ENCODE results near the gene ABCG4.

Gene ABCG4

DNA sequence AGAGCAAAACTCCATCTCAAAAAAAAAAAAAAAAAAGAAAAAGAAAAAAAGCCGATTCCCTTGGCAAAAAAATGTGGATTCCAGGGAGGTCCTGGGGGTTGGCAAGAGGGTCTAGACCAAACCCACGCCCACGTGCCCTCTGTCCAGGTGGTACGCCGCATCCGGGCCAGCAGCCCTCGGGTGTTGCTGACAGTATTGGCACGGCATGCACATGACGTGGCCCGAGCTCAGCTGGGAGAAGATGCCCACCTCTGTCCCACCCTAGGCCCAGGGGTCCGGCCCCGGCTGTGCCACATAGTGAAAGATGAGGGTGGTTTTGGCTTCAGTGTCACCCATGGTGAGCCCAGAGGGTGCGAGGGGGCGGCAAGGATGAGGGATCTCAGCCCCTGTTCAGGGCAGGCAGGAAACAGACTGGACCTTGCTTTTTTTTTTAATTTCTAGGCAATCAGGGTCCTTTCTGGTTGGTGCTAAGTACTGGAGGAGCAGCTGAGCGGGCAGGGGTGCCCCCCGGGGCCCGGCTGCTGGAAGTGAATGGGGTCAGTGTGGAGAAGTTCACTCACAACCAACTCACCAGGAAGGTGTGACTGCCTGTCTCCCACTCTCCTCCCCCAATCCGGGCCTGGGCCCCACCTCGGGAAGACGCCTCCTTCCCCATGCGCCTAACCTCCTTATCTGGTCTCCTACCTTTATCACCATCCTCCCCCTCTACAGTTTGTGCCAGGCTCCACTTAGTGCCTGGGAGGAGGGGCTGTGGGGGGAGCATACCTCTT, 38.5 kb downstream of the ABCG4 start:
- TF ChIP-seq TEAD4 (IDR thresholded peaks at IDR 0.05) (no peak), TAF1 (IDR thresholded peaks at IDR 0.05; ENCODE audit: low read depth) (no peak), EP300 (IDR thresholded peaks at IDR 0.05; ENCODE audit: borderline replicate concordance) (no peak), USF1 (IDR thresholded peaks at IDR 0.05) (no peak), MAX (IDR thresholded peaks at IDR 0.05) (no peak), YY1 (IDR thresholded peaks at IDR 0.05; ENCODE audit: low read depth) (no peak), FOXM1 (IDR thresholded peaks at IDR 0.05; ENCODE audit: borderline replicate concordance, low read depth) (no peak), CEBPB (IDR thresholded peaks at IDR 0.05) (no peak), NFIC (IDR thresholded peaks at IDR 0.05) (no peak), CREB1 (IDR thresholded peaks at IDR 0.05; ENCODE audit: low read depth) (no peak), ZBTB7A (IDR thresholded peaks at IDR 0.05; ENCODE audit: low read depth) (no peak), EGR1 (IDR thresholded peaks at IDR 0.05) (no peak), RAD21 (IDR thresholded peaks at IDR 0.05; ENCODE audit: low read depth) (no peak), TCF12 (IDR thresholded peaks at IDR 0.05; ENCODE audit: low read depth) (no peak)
- TF ChIP-seq, protein P1, sequence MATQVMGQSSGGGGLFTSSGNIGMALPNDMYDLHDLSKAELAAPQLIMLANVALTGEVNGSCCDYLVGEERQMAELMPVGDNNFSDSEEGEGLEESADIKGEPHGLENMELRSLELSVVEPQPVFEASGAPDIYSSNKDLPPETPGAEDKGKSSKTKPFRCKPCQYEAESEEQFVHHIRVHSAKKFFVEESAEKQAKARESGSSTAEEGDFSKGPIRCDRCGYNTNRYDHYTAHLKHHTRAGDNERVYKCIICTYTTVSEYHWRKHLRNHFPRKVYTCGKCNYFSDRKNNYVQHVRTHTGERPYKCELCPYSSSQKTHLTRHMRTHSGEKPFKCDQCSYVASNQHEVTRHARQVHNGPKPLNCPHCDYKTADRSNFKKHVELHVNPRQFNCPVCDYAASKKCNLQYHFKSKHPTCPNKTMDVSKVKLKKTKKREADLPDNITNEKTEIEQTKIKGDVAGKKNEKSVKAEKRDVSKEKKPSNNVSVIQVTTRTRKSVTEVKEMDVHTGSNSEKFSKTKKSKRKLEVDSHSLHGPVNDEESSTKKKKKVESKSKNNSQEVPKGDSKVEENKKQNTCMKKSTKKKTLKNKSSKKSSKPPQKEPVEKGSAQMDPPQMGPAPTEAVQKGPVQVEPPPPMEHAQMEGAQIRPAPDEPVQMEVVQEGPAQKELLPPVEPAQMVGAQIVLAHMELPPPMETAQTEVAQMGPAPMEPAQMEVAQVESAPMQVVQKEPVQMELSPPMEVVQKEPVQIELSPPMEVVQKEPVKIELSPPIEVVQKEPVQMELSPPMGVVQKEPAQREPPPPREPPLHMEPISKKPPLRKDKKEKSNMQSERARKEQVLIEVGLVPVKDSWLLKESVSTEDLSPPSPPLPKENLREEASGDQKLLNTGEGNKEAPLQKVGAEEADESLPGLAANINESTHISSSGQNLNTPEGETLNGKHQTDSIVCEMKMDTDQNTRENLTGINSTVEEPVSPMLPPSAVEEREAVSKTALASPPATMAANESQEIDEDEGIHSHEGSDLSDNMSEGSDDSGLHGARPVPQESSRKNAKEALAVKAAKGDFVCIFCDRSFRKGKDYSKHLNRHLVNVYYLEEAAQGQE (IDR thresholded peaks at IDR 0.05; ENCODE audit: low read depth): no peak

- no peak for TF ChIP-seq EP300 (IDR thresholded peaks at IDR 0.05; ENCODE audit: borderline replicate concordance)
- no peak for TF ChIP-seq YY1 (IDR thresholded peaks at IDR 0.05; ENCODE audit: low read depth)
- no peak for TF ChIP-seq FOXM1 (IDR thresholded peaks at IDR 0.05; ENCODE audit: borderline replicate concordance, low read depth)
- TF ChIP-seq NFIC (IDR thresholded peaks at IDR 0.05): no peak
These were observed 39.2 kb downstream of the ABCG4 start for GRCh38 chr11:119188067-119188466.

DNA sequence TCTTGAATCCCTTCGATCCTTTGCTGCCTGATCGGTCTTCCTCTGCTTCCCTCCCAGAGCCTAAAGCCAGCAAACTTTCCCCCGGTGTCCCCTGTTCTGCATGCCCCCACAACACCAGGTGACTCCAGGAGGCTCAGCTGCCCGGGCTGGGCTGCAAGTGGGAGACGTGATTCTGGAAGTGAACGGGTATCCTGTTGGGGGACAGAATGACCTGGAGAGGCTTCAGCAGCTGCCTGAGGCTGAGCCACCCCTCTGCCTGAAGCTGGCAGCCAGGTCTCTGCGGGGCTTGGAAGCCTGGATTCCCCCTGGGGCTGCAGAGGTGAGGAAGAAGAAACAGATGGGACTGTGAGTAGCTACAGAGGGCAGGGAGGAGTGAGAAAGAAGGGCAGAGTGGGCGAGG, 40.0 kb downstream of the ABCG4 start:
- TF ChIP-seq TAF1 (IDR thresholded peaks at IDR 0.05; ENCODE audit: low read depth) (no peak), TCF12 (IDR thresholded peaks at IDR 0.05; ENCODE audit: low read depth) (no peak), EP300 (IDR thresholded peaks at IDR 0.05; ENCODE audit: borderline replicate concordance) (no peak), CEBPB (IDR thresholded peaks at IDR 0.05) (no peak)

DNA sequence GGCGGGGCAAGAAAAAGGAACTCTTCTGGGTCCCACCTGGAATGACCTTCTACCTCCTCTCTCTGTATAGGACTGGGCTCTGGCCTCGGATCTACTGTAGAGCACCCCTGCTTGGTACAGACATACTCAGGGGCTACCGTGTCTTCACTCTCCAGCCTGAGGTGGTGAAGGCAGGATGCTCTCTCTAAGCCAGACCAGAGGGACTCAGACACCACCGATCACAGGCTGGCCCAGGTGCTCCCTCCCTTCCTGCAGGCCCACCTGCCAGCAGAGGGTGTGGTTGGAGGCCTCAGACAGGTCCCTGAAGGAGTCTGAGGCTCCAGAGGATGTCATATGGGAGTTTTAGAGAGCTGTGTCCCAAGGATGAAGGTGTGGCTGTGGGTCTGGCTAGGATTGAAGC, 40.5 kb downstream of the ABCG4 start:
- TF ChIP-seq NFIC (IDR thresholded peaks at IDR 0.05) (no peak), USF1 (IDR thresholded peaks at IDR 0.05) (no peak), ZBTB7A (IDR thresholded peaks at IDR 0.05; ENCODE audit: low read depth) (no peak), TEAD4 (IDR thresholded peaks at IDR 0.05) (no peak), CEBPB (IDR thresholded peaks at IDR 0.05) (no peak), FOXM1 (IDR thresholded peaks at IDR 0.05; ENCODE audit: borderline replicate concordance, low read depth) (no peak), EP300 (IDR thresholded peaks at IDR 0.05; ENCODE audit: borderline replicate concordance) (no peak), YY1 (IDR thresholded peaks at IDR 0.05; ENCODE audit: low read depth) (no peak), TAF1 (IDR thresholded peaks at IDR 0.05; ENCODE audit: low read depth) (no peak), TCF12 (IDR thresholded peaks at IDR 0.05; ENCODE audit: low read depth) (no peak), EGR1 (IDR thresholded peaks at IDR 0.05) (no peak), MAX (IDR thresholded peaks at IDR 0.05) (no peak), CREB1 (IDR thresholded peaks at IDR 0.05; ENCODE audit: low read depth) (no peak), RAD21 (IDR thresholded peaks at IDR 0.05; ENCODE audit: low read depth) (no peak)
- TF ChIP-seq, protein P1 (IDR thresholded peaks at IDR 0.05; ENCODE audit: low read depth): no peak

- TF ChIP-seq USF1 (IDR thresholded peaks at IDR 0.05) (no peak), EP300 (IDR thresholded peaks at IDR 0.05; ENCODE audit: borderline replicate concordance) (no peak), MAX (IDR thresholded peaks at IDR 0.05) (no peak), FOXM1 (IDR thresholded peaks at IDR 0.05; ENCODE audit: borderline replicate concordance, low read depth) (no peak), TAF1 (IDR thresholded peaks at IDR 0.05; ENCODE audit: low read depth) (no peak), CREB1 (IDR thresholded peaks at IDR 0.05; ENCODE audit: low read depth) (no peak), CEBPB (IDR thresholded peaks at IDR 0.05) (no peak), RAD21 (IDR thresholded peaks at IDR 0.05; ENCODE audit: low read depth) (no peak), ZBTB7A (IDR thresholded peaks at IDR 0.05; ENCODE audit: low read depth) (no peak), TCF12 (IDR thresholded peaks at IDR 0.05; ENCODE audit: low read depth) (no peak), TEAD4 (IDR thresholded peaks at IDR 0.05) (no peak), NFIC (IDR thresholded peaks at IDR 0.05) (no peak), YY1 (IDR thresholded peaks at IDR 0.05; ENCODE audit: low read depth) (no peak), EGR1 (IDR thresholded peaks at IDR 0.05) (no peak)
- TF ChIP-seq, protein P1 (IDR thresholded peaks at IDR 0.05; ENCODE audit: low read depth): no peak
These were observed 41.7 kb downstream of the ABCG4 start for GRCh38 chr11:119190531-119190930.
